ENCODE measurements around the gene CTSW. TPM values are rescaled to one million over a fixed set of nuclear protein-coding genes. Genes with fewer than 3 reads are reported as not detected.
A peak's percentile ranks its signal among the peaks of the same experiment; 100 is the strongest.

Gene CTSW
- total and polyA plus RNA-seq, 2 of the 4 experiments (the other 2 are of a cell fraction) = 0.07 to 0.18 TPM

GRCh38 chr11:65847746-65848145 is 31.9 kb upstream of the CTSW start:
- CTCF ChIA-PET = no interaction called here

More at GRCh38 chr11:65847746-65848145, 31.9 kb upstream of the CTSW start:
- Histone ChIP-seq H2BK5ac (ENCODE audit: low read depth, low read length, poor library complexity, severe bottlenecking) (no peak overlapping the region), H3K9ac (ENCODE audit: low read depth, low read length) (no peak overlapping the region), H3K23ac (ENCODE audit: low read depth, low read length) (no peak overlapping the region), H4K20me1 (ENCODE audit: insufficient read depth, low read length) (peaks cover 28% of the 10 kb centered on the region), H2BK20ac (ENCODE audit: low read depth, low read length) (no peak overlapping the region), H2BK15ac (ENCODE audit: low read depth, low read length) (no peak overlapping the region), H3K9me3 (ENCODE audit: control insufficient read depth, insufficient read depth, low read length) (no peaks in the 10 kb centered on the region), H2BK120ac (ENCODE audit: low read depth, low read length) (no peak overlapping the region), H3K9me1 (ENCODE audit: insufficient read depth, low read length) (peaks cover 4% of the 10 kb centered on the region; the same call in 1 of the 2 replicates), H3K36me3 (ENCODE audit: control insufficient read depth, insufficient read depth, low read length) (peaks cover 21% of the 10 kb centered on the region), H3K27ac (ENCODE audit: insufficient read depth, low read length) (no peak overlapping the region), H4K91ac (ENCODE audit: insufficient read depth, low read depth, low read length) (no peak overlapping the region), H2AK5ac (ENCODE audit: low read depth, low read length) (no peak overlapping the region), H3K4ac (ENCODE audit: low read depth, low read length) (no peak overlapping the region), H3K4me2 (ENCODE audit: low read depth, low read length) (no peak overlapping the region), H3K27me3 (ENCODE audit: control insufficient read depth, insufficient read depth, low read length) (no peaks in the 10 kb centered on the region), H2AFZ (replicated peaks; ENCODE audit: low read length, poor library complexity) (no peak overlapping the region), H3K4me1 (ENCODE audit: control insufficient read depth, insufficient read depth, low read length) (no peaks in the 10 kb centered on the region; the same call in 1 of the 2 replicates), H3K18ac (ENCODE audit: low read depth, low read length) (no peak overlapping the region), H3K4me3 (ENCODE audit: insufficient read depth, low read depth, low read length) (no peak overlapping the region), H4K8ac (ENCODE audit: low read depth in 2 of 2, low read length in 2 of 2) (no peak overlapping the region), H3K14ac (replicated peaks; ENCODE audit: low read depth, low read length) (no peak overlapping the region), H3K79me1 (ENCODE audit: low read depth in 1 of 2, low read length in 2 of 2) (peaks cover 0 to 17% of the 10 kb centered on the region in 2 experiments; a peak in 2 of 4 replicates), H4K5ac (ENCODE audit: low read depth, low read length) (no peak overlapping the region), H3K56ac (ENCODE audit: extremely low read depth, insufficient read depth, low read length) (no peak overlapping the region), H2AK9ac (replicated peaks; ENCODE audit: low read depth, low read length, poor library complexity) (peak overlapping the region; percentile 65)
- dilution Hi-C loops (cut with HindIII; ENCODE audit: low sequenced_read_pairs, unreplicated experiment) = no loop called here
- BruUV-seq (replicated peaks) = no TSS peak
- POLR2A ChIA-PET (ENCODE audit: unreplicated experiment) = interaction anchor here (1.3 kb wide), 1 partner anchor 11 kb away, joined by 3 read pairs; no protein-coding TSS in a partner anchor
- no peak for ATAC-seq (ENCODE audit: low read depth)
- in situ Hi-C loops (cut with MboI; ENCODE audit: low sequenced_read_pairs) = no loop called here
- intact Hi-C loops (cut with micrococcal nuclease) = no loop called here
- WGBS, 2 experiments (ENCODE audit: extremely low coverage in 2 of 2, insufficient read length in 1 of 2) = no CpG with 5 or more reads among the region's 3 CpGs
- TF ChIP-seq MAZ (IDR thresholded peaks at IDR 0.05; ENCODE audit: borderline replicate concordance, low read depth, low read length) (no peak), RCOR1 (IDR thresholded peaks at IDR 0.05; ENCODE audit: insufficient replicate concordance, low read length) (no peak), ELK1 (IDR thresholded peaks at IDR 0.05; ENCODE audit: borderline replicate concordance, low read depth, low read length) (no peak), NFE2L2 (IDR thresholded peaks at IDR 0.05; ENCODE audit: low read depth, low read length) (no peak), CTCF (conservative IDR thresholded peaks at IDR 0.05; ENCODE audit: low read depth, low read length) (no peak), BHLHE40 (IDR thresholded peaks at IDR 0.05; ENCODE audit: low read depth, low read length) (no peak), RAD21 (IDR thresholded peaks at IDR 0.05; ENCODE audit: low read length) (no peak)
- no peak for DNase-seq

All from IMR-90 (cell line).